ENCODE measurements around the gene GASK1A.
"Not testable (repeated sequence)": the region's sequence is repeated elsewhere in the genome, so short reads cannot be mapped to it uniquely, and the experiment has no call there.

Gene GASK1A

DNA sequence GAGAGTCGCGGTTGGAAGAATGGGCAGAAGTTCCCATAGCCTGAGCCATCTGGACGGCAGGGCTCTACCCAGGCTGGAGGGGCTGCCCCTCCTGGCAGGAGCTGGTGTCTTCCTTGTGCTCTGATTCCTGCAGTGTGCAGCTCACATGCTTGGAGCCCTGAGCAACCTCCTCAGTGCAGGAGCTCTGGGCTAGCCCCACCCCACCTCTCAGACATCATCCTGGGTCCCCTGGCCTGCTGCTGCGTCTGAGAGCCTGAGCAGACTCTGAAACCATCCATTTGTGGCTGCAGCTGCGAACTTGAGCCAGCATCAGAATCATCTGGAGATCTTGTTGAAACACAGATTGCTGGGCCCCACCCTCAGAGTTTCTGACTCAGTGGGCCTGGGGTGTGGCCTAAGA, 84.0 kb downstream of the GASK1A start:
- DNase-seq (ENCODE audit: low read depth) = no peak

- not testable (repeated sequence) for DNase-seq (ENCODE audit: low read depth)
Observed at GRCh38 chr3:43070670-43071069, 91.6 kb downstream of the GASK1A start.

GRCh38 chr3:43071313-43071893, 92.3 kb downstream of the GASK1A start:
- no peak for DNase-seq (ENCODE audit: low read depth)

GRCh38 chr3:43072361-43072760, 93.2 kb downstream of the GASK1A start:
- DNase-seq (ENCODE audit: low read depth) = no peak

GRCh38 chr3:43073116-43073835, 94.2 kb downstream of the GASK1A start:
- no peak for DNase-seq (ENCODE audit: low read depth)

GRCh38 chr3:43073836-43074220, 94.7 kb downstream of the GASK1A start:
- no peak for DNase-seq (ENCODE audit: low read depth)

DNA sequence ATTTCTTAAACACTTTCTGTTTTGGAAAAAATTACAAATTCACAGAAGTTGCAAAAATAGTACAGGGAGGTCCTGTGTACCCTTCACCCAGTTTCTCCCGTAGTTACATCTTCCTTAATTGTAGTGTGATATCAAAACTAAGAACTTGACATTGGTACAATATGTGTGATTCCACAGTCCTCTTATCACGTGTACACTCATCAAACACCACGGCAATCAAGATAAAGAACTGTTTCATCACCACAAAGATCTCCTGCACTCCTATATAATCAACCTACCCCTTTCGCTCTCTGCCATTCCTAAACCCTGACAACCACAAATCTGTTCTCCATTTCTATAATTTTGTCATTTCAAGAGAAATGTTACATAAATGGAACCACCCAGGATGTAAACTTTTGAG, 95.4 kb downstream of the GASK1A start:
- DNase-seq (ENCODE audit: low read depth) = no peak

- DNase-seq (ENCODE audit: low read depth) = no peak
Observed at GRCh38 chr3:43074901-43075689, 96.0 kb downstream of the GASK1A start.

DNA sequence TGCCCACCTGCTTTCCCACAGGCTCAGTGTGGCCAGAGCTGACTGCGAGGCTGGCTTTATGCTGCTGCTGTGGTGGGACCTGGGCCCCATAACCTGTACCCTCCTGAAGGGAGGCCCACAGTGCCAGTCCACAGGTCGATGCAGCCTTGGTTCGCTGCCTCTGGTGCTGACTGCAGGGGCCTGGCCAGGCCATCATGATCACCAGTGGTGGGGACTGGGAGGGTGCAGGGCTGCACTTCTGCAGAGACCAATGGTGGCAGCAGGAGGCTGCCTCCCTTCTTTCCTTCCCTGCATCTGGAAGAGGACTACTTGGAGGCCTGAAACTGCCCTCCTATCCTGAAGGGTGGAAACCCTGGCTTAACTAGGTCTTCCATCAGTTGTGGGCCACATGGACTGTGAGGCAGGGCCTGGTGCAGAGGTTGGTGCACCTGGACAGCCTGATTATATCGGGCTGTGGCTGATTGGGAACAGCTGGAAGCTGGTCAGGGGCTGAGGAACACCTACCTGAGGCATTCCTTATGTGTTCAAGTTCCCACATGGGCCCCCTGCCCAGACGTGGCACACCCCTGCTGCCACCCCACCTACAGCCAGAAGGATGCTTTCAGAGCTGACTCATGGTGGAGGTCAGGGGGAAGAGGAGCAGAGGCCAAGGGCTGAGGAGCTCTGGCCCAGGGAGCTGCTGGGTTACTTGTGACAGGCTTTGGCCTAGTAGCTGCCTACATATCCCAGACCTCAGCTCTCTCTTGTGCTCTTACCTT, 97.0 kb downstream of the GASK1A start:
- no peak for DNase-seq (ENCODE audit: low read depth)

- DNase-seq (ENCODE audit: low read depth) = no peak
Observed at GRCh38 chr3:43076857-43077256, 97.7 kb downstream of the GASK1A start.

GRCh38 chr3:43077261-43077660, 98.2 kb downstream of the GASK1A start:
- DNase-seq (ENCODE audit: low read depth) = no peak

DNA sequence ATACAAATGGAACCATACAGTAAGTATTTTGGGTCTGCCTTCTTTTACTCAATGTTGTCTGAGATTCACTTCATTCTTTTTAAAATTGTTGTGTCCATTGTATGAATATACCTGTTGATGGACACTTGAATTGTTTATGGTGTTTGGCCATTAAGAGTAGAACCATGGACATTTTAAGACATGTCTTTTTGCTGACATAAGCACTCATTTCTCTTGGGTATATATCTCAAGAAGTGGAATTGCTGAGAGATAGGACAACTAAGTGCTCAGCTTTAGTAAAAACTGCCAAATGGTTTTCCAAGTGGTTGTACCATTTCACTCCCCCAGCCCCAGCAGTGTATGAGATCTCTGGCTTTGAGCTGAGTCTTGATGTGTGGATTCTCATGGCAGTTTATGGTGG, 98.6 kb downstream of the GASK1A start:
- DNase-seq (ENCODE audit: low read depth) = no peak

GRCh38 chr3:43079536-43080332, 100.6 kb downstream of the GASK1A start:
- DNase-seq (ENCODE audit: low read depth) = no peak

DNA sequence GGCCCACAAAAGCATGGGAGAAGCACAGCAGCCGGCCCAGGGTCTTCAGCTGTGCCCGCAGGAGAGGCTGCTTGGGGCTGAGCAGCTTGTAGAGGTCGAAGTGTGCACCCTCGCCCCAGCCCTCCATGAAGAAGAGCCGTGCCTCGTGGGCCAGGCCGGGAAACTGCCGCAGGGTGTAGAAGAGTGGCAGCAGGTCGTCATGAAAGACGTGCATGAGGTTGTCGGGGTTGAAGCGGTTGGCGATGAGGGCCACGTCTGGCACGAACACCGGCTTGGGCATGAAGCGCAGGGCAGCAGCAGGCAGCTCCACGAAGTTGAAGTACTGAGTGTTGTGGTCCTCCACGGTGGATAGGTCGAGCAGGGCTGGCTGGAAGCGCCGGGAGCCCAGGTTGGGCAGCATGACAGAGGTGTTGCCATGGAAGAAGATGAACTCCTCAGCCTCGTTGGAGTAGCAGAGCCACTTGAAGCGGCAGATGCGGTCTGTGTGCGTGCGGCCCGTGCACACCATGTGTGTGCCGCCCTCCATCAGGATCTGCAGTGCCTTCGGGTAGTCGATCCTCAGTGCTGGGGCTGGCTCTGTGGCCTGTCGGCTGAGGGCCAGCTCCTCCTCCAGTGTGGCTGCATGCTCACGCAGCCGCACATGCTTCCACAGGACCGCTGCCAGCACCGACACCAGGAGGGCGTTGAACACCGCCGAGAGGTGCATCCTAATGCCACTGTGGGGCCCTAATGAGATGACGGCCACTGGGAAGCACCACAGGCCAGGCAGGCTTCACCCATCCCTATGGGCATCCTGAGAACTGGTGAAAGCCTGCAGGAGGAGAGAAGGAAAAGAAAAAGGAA, 101.8 kb downstream of the GASK1A start:
- no peak for DNase-seq (ENCODE audit: low read depth)

- no peak for DNase-seq (ENCODE audit: low read depth)
Observed at GRCh38 chr3:43081796-43082195, 102.7 kb downstream of the GASK1A start.

DNA sequence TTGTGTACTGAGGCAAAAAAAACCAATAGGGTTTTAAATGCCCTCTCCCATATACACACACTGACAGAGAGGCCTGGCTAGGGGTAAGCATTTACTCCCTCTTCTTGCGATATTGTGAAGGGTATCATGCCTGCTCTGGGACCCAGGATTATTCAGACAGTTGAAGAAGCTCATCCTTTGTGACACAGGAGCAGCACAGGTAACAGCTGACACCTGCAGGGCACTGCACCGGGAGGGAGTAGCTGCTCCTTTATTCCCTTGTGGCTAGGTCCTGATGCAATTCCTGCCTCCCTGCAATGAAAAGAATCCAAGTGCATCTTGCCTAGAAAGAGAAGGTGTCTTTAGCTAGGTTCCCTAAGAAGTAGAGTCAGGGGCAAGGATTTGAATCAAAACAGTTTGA, 103.3 kb downstream of the GASK1A start:
- no peak for DNase-seq (ENCODE audit: low read depth)

DNA sequence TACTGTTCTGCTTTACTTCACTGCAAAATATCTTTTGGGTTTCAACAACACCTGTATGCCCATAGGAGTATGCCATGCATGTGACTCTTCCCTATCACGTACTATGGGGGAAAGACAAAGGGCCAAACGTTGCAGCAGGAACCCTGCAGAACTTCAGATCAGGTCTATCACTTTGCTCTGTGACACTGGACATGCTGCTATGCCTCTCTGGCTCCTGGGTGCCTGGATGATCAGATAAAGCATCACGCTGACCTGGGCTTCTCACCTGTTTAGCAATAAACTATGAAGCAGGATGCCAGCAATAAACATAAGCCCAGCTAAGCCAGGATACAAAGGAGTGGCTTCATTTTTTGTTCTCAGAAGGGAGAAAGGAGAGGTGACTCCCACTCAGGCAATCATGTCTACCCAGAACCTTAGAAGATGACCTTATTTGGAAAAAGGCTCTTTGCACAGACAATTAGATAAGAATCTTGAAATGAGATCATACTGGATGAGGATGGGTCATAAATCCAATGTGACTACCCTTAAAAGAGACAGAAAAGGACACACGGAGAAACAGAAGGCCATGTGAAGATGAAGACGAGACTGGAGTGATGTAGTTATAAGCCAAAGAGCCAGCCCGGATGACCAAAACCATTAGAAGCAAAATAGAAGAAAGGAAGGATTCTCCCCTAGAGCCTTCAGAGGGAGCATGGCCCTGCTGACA, 107.5 kb downstream of the GASK1A start:
- DNase-seq (ENCODE audit: low read depth) = no peak

GRCh38 chr3:43087249-43087776, 108.2 kb downstream of the GASK1A start:
- DNase-seq (ENCODE audit: low read depth) = no peak

DNA sequence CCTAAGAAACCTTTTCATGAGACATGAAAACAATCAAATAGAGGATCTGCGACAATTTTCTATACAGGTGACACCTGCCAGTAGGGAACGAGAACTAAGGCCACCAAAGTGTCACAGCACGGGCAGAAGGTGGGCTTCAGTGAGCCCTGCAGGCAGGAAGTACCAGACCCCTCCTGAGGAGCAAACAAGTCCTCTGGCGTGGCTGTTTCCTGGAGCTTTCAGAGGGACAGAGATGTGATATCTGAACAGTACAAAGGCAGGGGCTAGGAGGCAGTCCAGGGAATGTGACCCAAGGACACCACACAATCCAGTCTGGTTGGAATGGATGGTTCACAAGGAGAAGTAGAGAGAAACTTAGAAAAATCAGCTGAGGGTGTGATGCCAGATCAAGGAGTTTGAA, 110.0 kb downstream of the GASK1A start:
- no peak for DNase-seq (ENCODE audit: low read depth)

DNA sequence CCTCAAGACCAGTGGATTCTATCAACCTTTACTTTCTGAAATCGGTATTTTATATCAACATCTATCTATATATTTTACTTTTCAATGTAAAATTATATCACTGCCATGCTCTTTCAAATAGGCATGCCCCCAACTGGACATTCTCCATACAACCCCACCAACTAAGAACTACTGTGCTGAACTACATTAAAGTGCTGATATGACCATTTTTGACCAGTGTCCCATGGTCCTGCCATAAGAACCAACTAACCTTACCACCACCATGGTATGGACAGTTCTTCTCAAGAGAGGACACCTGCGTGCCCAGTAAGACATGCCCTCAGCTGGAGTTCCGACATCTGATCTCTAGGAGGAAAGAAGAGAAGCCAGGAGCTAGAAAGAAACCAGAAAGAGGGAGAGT, 111.1 kb downstream of the GASK1A start:
- DNase-seq (ENCODE audit: low read depth) = no peak

Data from GM04504 (cell line).